Body of pancreas (tissue), 4 donors: ENCODE measurements around the gene KRT6A.

Experiments used
- POLR2A ChIP-seq, 3 donors: fragments of 450-650 bp; IDR thresholded peaks; one replicate each; pipeline ENCODE4 v1.6.1; 2016; ENCODE audit warnings: antibody characterized with exemption in 3 of 3, mild to moderate bottlenecking in 2 of 3
- TF ChIP-seq, protein P1 (sequence below), 7 experiments: fragments of 450-650 bp in 4 of 7; fragments of 200-600 bp in 3 of 7; sonication (generic) in 3 of 7; IDR thresholded peaks; one replicate each; pipeline ENCODE4 v1.5.1; 2016 to 2019; ENCODE audit warnings: antibody characterized with exemption in 7 of 7

DNA sequence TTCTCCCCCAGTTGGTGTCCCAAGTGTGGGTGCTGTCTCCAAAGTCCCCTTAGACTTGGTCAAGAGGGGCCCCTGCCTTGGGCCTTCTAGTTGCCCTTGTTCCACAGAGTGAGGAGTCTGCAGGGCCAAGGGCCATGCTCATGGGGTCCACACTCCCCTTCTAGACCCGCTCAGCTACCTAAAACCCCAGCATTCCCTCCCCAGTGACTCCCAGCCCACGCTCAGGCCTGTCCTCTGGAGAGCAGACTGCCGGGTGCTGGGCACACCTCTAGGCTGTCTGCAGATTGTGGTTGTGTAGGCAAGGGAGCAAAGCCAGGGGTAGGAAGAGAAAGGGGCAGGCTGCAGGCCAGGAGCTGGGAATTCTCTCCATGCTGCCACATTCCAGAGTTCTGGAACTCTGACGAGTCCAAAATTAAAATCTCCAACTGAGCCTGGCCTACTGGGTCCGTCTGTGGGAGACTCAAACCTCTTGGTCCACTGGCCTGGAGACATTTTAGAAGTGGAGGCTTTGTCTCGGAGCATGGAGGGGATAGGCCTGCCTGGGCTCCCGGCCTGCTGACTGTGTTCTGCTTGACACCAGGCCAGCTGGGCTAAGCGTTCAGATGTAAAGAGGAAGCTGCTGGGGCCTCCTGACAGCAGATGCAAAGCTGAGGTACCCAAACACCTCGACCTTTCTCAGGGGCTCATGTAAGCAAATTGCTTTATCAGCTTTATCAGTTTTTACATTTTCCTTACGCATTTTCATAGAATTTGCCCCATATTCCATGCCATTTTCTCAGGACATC lies 40.8 kb upstream of the KRT6A start:
- TF ChIP-seq, protein P1, sequence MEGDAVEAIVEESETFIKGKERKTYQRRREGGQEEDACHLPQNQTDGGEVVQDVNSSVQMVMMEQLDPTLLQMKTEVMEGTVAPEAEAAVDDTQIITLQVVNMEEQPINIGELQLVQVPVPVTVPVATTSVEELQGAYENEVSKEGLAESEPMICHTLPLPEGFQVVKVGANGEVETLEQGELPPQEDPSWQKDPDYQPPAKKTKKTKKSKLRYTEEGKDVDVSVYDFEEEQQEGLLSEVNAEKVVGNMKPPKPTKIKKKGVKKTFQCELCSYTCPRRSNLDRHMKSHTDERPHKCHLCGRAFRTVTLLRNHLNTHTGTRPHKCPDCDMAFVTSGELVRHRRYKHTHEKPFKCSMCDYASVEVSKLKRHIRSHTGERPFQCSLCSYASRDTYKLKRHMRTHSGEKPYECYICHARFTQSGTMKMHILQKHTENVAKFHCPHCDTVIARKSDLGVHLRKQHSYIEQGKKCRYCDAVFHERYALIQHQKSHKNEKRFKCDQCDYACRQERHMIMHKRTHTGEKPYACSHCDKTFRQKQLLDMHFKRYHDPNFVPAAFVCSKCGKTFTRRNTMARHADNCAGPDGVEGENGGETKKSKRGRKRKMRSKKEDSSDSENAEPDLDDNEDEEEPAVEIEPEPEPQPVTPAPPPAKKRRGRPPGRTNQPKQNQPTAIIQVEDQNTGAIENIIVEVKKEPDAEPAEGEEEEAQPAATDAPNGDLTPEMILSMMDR (IDR thresholded peaks at IDR 0.05) = no peak
- no peak for TF ChIP-seq POLR2A (IDR thresholded peaks at IDR 0.05)
